C4-2B (cell line): ENCODE results near the gene RRP36.

Experiments used
- ZFX ChIP-seq: fragments of 450-650 bp; IDR thresholded peaks from 2 replicates; pipeline ENCODE4 v1.6.1; 2017
- TF ChIP-seq, protein P1 (sequence below): fragments of 450-650 bp; conservative IDR thresholded peaks from 2 replicates; pipeline ENCODE4 v1.5.1; 2017; ENCODE audit warnings: mild to moderate bottlenecking

DNA sequence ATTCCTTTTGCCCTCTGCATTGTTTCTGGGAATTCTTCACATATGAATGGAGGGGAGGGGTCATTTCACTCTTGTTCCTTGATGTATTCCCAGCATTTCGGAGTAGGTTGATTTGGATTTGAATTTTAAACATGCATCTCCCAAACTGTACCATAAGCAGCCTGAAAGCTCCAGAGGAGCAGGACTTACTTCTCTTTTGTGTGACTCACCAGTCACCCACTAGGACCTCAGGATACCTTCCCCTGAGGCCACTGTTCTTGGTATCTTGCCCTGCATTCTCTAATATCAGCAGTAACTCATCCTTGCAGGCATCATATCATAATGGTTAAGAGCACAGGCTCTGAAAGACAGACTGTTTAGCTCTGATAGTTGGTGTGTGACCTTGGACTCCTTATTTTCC is 37.1 kb downstream of the RRP36 start:
- TF ChIP-seq, protein P1, sequence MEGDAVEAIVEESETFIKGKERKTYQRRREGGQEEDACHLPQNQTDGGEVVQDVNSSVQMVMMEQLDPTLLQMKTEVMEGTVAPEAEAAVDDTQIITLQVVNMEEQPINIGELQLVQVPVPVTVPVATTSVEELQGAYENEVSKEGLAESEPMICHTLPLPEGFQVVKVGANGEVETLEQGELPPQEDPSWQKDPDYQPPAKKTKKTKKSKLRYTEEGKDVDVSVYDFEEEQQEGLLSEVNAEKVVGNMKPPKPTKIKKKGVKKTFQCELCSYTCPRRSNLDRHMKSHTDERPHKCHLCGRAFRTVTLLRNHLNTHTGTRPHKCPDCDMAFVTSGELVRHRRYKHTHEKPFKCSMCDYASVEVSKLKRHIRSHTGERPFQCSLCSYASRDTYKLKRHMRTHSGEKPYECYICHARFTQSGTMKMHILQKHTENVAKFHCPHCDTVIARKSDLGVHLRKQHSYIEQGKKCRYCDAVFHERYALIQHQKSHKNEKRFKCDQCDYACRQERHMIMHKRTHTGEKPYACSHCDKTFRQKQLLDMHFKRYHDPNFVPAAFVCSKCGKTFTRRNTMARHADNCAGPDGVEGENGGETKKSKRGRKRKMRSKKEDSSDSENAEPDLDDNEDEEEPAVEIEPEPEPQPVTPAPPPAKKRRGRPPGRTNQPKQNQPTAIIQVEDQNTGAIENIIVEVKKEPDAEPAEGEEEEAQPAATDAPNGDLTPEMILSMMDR: no peak
- TF ChIP-seq ZFX: no peak
